Gastrocnemius medialis (tissue), 4 donors: ENCODE measurements around the gene WFS1. TPM values are rescaled to one million over a fixed set of nuclear protein-coding genes. Genes with fewer than 3 reads are reported as not detected.

Source experiments
- ATAC-seq, 2 donors: fragments of 150-250 bp; one replicate each; pipeline ENCODE4 v1.9.1; 2016
- DNase-seq, 2 donors: peaks; one replicate each; pipeline ENCODE4 v3.0.0-alpha.2; 2019
- H3K27ac ChIP-seq, 4 donors: fragments of 200-600 bp; sonication (generic); 1 replicate in 1 of 4; 2 replicates in 3 of 4; pipeline ENCODE4 v1.5.1; 2016 to 2018; ENCODE audit warnings: mild to moderate bottlenecking in 2 of 4, moderate library complexity in 1 of 4
- H3K27me3 ChIP-seq, 3 donors: fragments of 200-600 bp; sonication (generic) in 2 of 3; 1 replicate in 1 of 3; 2 replicates in 2 of 3; pipeline versions ENCODE4 v1.5.1 to v1.6.0; 2016 to 2019; ENCODE audit warnings: mild to moderate bottlenecking in 1 of 3, moderate library complexity in 1 of 3
- H3K36me3 ChIP-seq, 2 donors: fragments of 200-600 bp; sonication (generic) in 1 of 2; one replicate each; pipeline ENCODE4 v1.5.1; 2017 to 2018
- H3K4me1 ChIP-seq, 2 donors: fragments of 200-600 bp; sonication (generic) in 1 of 2; one replicate each; pipeline ENCODE4 v1.5.1; 2016 to 2017; ENCODE audit warnings: mild to moderate bottlenecking in 2 of 2
- H3K4me3 ChIP-seq, 4 donors: fragments of 200-600 bp; sonication (generic) in 3 of 4; 1 replicate in 1 of 4; 2 replicates in 3 of 4; pipeline ENCODE4 v1.5.1; 2016 to 2019; ENCODE audit warnings: mild to moderate bottlenecking in 2 of 4
- H3K9me3 ChIP-seq, 3 donors: fragments of 200-600 bp; sonication (generic) in 2 of 3; 1 replicate in 1 of 3; 2 replicates in 2 of 3; pipeline ENCODE4 v1.5.1; 2016 to 2019
- CTCF ChIP-seq, 5 experiments: fragments of 450-650 bp in 3 of 5; fragments of 200-600 bp in 2 of 5; sonication (generic) in 2 of 5; IDR thresholded peaks in 4 of 5; conservative IDR thresholded peaks in 1 of 5; 1 replicate in 4 of 5; 2 replicates in 1 of 5; pipeline ENCODE4 v1.5.1; 2016 to 2019; ENCODE audit warnings: antibody characterized with exemption in 5 of 5, mild to moderate bottlenecking in 3 of 5, moderate library complexity in 3 of 5
- POLR2A ChIP-seq, 2 donors: fragments of 450-650 bp; IDR thresholded peaks; one replicate each; pipeline ENCODE4 v1.6.1; 2017; ENCODE audit warnings: antibody characterized with exemption in 2 of 2, mild to moderate bottlenecking in 2 of 2, moderate library complexity in 2 of 2
- in situ Hi-C, 4 donors: fragments of 200-750 bp; cut with MboI; loops; one replicate each; pipeline versions ENCODE4 v1.15.0 to v1.8.0; 2017; ENCODE audit warnings: low sequenced_read_pairs in 4 of 4
- intact Hi-C: fragments of 100-400 bp; cut with DNase I; formaldehyde crosslinking; loops from one replicate; pipeline ENCODE4 v1.15.1; 2023; ENCODE audit warnings: low total_unique reads
- total RNA-seq, 4 donors: library from RNA; depleted of rRNA; stranded (reverse); fragments of >200 nt; gene quantifications; one replicate each; pipeline versions ENCODE4 v1.1.0 to v1.2.3, GENCODE V29; 2016

Gene WFS1
- total RNA-seq, 4 donors from 2014 or later, result 13.6 to 23.7 (median 15.6) TPM

GRCh38 chr4:6264225-6264540 is 5.5 kb upstream of the WFS1 start:
- Histone ChIP-seq H3K4me1 (peaks cover 0 to 4% of the 10 kb centered on the region in 2 donors), H3K27ac (no peak overlapping the region), H3K36me3 (no peaks in the 10 kb centered on the region), H3K27me3 (peaks cover 0 to 9% (median 0%) of the 10 kb centered on the region in 3 donors), H3K4me3 (no peak overlapping the region), H3K9me3 (no peaks in the 10 kb centered on the region)
- no peak for DNase-seq
- no peak for ATAC-seq
- in situ Hi-C loops, result no loop called here
- intact Hi-C loops, result loop anchor here (10.0 kb wide), 1 partner anchor 841 kb away; no protein-coding TSS in a partner anchor
- TF ChIP-seq POLR2A (IDR thresholded peaks at IDR 0.05), result no peak
- TF ChIP-seq CTCF (IDR thresholded peaks at IDR 0.05 in 4 of 5, conservative IDR thresholded peaks at IDR 0.05 in 1 of 5), result peak in 3 of 5 experiments; percentile 15 to 34 (median 16)

GRCh38 chr4:6265546-6265945 is 4.1 kb upstream of the WFS1 start:
- no peaks in the 10 kb centered on the region for H3K36me3 ChIP-seq
- no peak overlapping the region for H3K4me3 ChIP-seq
- TF ChIP-seq POLR2A (IDR thresholded peaks at IDR 0.05) (no peak), CTCF (IDR thresholded peaks at IDR 0.05 in 4 of 5, conservative IDR thresholded peaks at IDR 0.05 in 1 of 5) (no peak)
- H3K27ac ChIP-seq, result no peak overlapping the region
- H3K9me3 ChIP-seq, result no peaks in the 10 kb centered on the region
- H3K27me3 ChIP-seq, result peaks cover 0 to 3% (median 0%) of the 10 kb centered on the region in 3 donors
- intact Hi-C loops (loop anchor here (10.0 kb wide), 1 partner anchor 839 kb away; no protein-coding TSS in a partner anchor), in situ Hi-C loops (no loop called here)
- ATAC-seq (no peak), DNase-seq (no peak)
- H3K4me1 ChIP-seq, result peaks cover 3 to 8% of the 10 kb centered on the region in 2 donors

- Histone ChIP-seq H3K9me3 (no peaks in the 10 kb centered on the region), H3K4me3 (no peak overlapping the region), H3K4me1 (peaks cover 22 to 27% of the 10 kb centered on the region in 2 donors), H3K27me3 (no peaks in the 10 kb centered on the region), H3K27ac (no peak overlapping the region), H3K36me3 (no peaks in the 10 kb centered on the region)
- ATAC-seq (no peak), DNase-seq (no peak)
- in situ Hi-C loops, result no loop called here
- TF ChIP-seq POLR2A (IDR thresholded peaks at IDR 0.05) (no peak), CTCF (IDR thresholded peaks at IDR 0.05 in 4 of 5, conservative IDR thresholded peaks at IDR 0.05 in 1 of 5) (no peak)
- intact Hi-C loops, result loop anchor here (10.0 kb wide), 1 partner anchor 837 kb away; no protein-coding TSS in a partner anchor
These were observed 2.1 kb upstream of the WFS1 start for GRCh38 chr4:6267573-6267972.

GRCh38 chr4:6268650-6269615 is 717 bp upstream of the WFS1 start:
- Histone ChIP-seq H3K27ac (peak overlapping the region; percentile 19 to 57 (median 53)), H3K36me3 (no peaks in the 10 kb centered on the region), H3K27me3 (no peaks in the 10 kb centered on the region), H3K4me1 (peaks cover 28 to 35% of the 10 kb centered on the region in 2 donors), H3K9me3 (no peaks in the 10 kb centered on the region), H3K4me3 (peak overlapping the region; percentile 36 to 80 (median 56))
- TF ChIP-seq CTCF (IDR thresholded peaks at IDR 0.05 in 4 of 5, conservative IDR thresholded peaks at IDR 0.05 in 1 of 5), result no peak
- TF ChIP-seq POLR2A (IDR thresholded peaks at IDR 0.05), result no peak
- ATAC-seq (peak in 1 of 2 donors; percentile 7), DNase-seq (no peak)
- in situ Hi-C loops (no loop called here), intact Hi-C loops (loop anchor here (10.0 kb wide), 1 partner anchor 836 kb away; no protein-coding TSS in a partner anchor)
